Kidney epithelial cell (primary cell): ENCODE data around the gene CDH23. TPM values are rescaled to one million over a fixed set of nuclear protein-coding genes. Genes with fewer than 3 reads are reported as not detected.
A peak's percentile ranks its signal among the peaks of the same experiment; 100 is the strongest.

ENCODE experiments used
- DNase-seq: peaks from one replicate; pipeline ENCODE4 v3.0.0-alpha.2; 2010; ENCODE audit warnings: low read depth
- H3K27me3 ChIP-seq: 2 replicates; pipeline ENCODE4 v1.6.0; 2011; ENCODE audit warnings: low read length; ENCODE audit not compliant: control insufficient read depth, insufficient read depth
- H3K36me3 ChIP-seq: 2 replicates; pipeline ENCODE4 v1.5.1; 2011; ENCODE audit warnings: low read length; ENCODE audit not compliant: control insufficient read depth, insufficient read depth
- H3K4me3 ChIP-seq: 2 replicates; pipeline ENCODE4 v1.5.1; 2011; ENCODE audit warnings: low read depth, mild to moderate bottlenecking, control low read depth, low read length
- total RNA-seq: library from RNA; depleted of rRNA; stranded (reverse); fragments of >200 nt; gene quantifications from 2 replicates; pipeline ENCODE4 v1.2.3, GENCODE V29; 2015
- TF ChIP-seq, protein P1 (sequence below): IDR thresholded peaks from 2 replicates; pipeline ENCODE4 v1.5.1; 2011; ENCODE audit warnings: mild to moderate bottlenecking, moderate library complexity, low read length, control low read depth, inconsistent platforms; ENCODE audit not compliant: insufficient read depth, poor library complexity, severe bottlenecking

Gene CDH23
- total RNA-seq, 1 donor from 2014 or later: 0.04 TPM

DNA sequence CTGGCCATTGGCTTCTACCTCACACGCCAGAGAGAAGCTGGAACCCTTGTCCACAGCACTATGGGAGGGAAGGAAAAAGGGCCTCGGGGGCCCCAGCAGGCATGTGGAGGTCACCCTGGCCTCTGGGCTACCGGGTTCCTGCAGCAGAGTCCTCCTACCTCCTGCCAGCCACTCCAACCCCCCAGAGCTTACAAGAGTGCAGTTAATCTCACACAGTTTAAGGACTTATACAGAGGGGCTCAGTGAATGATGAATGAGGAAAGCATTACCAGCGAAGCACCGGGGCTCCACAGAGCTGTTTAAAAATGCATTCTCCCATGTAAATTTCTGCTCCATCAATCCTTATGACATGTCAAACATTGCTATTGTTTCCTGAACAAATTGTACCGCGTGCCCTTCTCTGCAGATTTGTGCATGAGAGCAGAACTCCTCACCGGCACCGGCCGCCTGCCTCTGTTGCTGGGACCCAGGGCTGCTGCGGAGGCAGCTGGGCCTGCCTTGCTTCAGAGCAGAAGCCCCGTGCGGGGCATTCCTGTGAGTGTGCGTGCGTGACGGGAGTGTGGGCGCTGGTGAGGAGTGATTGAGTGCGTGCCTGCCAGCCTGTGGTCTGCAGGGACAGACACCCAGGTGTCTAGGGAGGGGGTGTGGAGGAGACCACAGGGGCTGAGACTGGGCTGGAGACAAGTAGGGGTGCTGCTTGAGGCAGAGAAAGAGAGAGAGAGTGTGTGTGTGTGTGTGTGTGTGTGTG is 270.1 kb downstream of the CDH23 start:
- H3K4me3 ChIP-seq: no peak overlapping the region
- TF ChIP-seq, protein P1, sequence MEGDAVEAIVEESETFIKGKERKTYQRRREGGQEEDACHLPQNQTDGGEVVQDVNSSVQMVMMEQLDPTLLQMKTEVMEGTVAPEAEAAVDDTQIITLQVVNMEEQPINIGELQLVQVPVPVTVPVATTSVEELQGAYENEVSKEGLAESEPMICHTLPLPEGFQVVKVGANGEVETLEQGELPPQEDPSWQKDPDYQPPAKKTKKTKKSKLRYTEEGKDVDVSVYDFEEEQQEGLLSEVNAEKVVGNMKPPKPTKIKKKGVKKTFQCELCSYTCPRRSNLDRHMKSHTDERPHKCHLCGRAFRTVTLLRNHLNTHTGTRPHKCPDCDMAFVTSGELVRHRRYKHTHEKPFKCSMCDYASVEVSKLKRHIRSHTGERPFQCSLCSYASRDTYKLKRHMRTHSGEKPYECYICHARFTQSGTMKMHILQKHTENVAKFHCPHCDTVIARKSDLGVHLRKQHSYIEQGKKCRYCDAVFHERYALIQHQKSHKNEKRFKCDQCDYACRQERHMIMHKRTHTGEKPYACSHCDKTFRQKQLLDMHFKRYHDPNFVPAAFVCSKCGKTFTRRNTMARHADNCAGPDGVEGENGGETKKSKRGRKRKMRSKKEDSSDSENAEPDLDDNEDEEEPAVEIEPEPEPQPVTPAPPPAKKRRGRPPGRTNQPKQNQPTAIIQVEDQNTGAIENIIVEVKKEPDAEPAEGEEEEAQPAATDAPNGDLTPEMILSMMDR: no peak
- H3K27me3 ChIP-seq: peaks cover 22% of the 10 kb centered on the region
- DNase-seq: peak; percentile 7
- no peaks in the 10 kb centered on the region for H3K36me3 ChIP-seq

DNA sequence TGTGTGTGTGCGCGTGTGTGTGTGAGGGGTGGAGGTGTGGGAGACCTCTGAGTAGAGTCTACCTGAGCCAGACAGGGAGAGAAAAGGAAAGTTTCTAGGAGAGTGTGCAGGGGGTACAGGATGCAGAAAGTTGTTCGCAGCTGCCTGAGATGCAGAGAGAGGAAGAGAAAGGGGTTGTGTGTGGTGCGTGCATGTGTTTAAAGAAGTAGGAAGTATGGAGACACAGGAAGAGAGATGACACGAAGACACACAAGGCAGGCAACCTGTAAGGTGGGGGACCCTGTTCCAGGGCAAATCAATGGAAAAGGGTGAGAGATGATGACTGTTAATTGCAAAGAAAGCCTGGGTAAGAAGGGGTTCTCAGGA is 270.6 kb downstream of the CDH23 start:
- H3K36me3 ChIP-seq: no peaks in the 10 kb centered on the region
- TF ChIP-seq, protein P1: no peak
- no peak overlapping the region for H3K4me3 ChIP-seq
- peaks cover 22% of the 10 kb centered on the region for H3K27me3 ChIP-seq
- no peak for DNase-seq

DNA sequence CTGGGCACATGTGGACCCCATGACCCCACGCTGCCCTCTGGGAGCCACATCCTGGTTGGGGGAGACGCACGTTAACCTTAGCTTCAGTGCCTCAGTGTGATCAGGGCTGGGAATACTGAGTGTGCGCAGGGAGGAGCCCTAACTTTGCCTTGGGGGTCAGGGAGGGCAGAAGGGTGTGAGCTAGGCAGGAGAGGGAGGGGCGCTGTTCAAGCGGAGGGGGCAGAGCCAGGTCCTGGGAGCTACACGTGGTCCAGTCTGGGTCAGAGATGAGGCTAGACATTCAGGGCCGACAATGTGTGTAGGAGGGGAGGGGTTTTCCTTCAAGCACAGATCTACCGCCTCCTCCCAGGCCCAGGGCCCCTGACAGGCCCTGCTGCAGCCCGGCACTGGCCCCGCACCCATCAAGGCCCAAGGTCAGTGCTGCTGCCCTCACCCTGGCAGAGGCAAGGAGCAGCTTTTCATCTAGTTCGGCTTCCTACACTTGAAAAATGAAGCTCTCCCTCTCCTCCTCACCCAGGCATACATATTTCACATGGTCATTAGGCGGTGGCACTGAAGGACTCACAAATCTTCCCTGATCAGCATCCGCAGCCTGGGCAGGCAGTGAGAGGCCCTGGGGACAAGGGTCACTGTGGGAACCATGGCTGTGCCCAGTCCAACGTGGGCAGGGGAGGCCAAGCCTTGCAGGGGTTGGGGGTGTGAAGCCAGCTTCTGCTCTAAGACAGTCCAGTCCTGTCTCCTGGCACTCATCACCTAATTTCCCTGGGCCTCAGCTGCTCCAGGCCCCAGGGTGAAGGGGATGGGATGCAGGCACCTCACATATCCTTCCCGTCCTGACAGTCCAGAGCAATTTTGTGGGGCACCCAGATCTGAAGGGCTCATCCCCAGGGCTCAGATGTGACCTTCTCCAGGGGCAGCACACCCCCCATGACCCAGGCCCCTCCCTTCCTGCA is 275.6 kb downstream of the CDH23 start:
- TF ChIP-seq, protein P1: no peak
- Histone ChIP-seq H3K36me3 (no peaks in the 10 kb centered on the region), H3K4me3 (no peak overlapping the region), H3K27me3 (peaks cover 16% of the 10 kb centered on the region)
- no peak for DNase-seq

DNA sequence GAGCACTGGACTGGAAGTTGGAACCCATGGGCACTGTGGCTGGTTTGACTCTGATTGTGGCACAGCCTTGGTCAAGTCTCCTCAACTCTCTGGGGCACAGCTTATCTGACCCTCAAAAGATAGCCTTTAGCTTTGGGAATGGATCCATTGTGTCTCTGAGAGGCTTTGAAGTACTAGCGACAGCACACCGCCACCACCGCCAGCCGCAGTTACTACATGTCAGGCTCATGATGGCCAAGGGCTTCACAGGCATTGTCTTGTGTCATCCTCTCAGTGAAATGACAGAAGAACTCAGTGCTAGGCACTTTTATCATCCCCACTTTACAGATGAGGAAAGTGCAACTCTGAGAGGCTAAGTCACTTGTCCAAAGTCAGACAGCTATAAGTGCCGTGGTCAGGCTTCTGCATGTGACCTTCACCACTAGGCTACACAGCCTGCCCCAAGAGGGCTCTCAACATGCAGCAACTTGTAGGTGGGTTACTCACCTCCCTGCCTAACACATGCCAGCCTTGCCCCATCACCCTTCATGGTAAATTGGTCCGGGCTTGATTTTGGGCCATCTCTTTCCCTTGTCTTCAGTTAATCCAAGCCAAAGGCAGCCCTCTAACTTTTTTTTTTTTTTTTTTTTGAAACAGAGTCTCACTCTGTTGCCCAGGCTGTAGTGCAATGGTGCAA is 278.7 kb downstream of the CDH23 start:
- no peaks in the 10 kb centered on the region for H3K36me3 ChIP-seq
- no peak for DNase-seq
- TF ChIP-seq, protein P1: no peak
- peaks cover 10% of the 10 kb centered on the region for H3K27me3 ChIP-seq
- no peak overlapping the region for H3K4me3 ChIP-seq

DNA sequence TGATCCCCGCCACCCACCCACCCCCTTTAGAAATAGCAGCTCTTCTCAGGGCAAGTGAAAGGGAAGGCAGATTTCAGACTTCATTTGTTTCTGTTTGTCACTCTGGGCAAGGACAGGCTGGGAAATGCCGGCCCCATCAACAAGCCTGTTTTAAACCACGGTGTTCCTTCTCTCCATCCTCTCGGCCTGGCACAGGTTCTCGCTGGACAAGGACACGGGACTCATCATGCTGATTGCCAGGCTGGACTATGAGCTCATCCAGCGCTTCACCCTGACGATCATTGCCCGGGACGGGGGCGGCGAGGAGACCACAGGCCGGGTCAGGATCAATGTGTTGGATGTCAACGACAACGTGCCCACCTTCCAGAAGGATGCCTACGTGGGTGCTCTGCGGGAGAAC is 280.5 kb downstream of the CDH23 start:
- TF ChIP-seq, protein P1: no peak
- Histone ChIP-seq H3K36me3 (no peaks in the 10 kb centered on the region), H3K27me3 (peaks cover 10% of the 10 kb centered on the region), H3K4me3 (no peak overlapping the region)
- no peak for DNase-seq
